GM18502 (cell line): ENCODE measurements around the gene MRPL55.

Experiments used
- ATAC-seq: cut with Tn5 transposase; IDR thresholded peaks from one replicate; pipeline ENCODE4 v1.9.1; 2021; ENCODE audit warnings: mild to moderate bottlenecking; ENCODE audit not compliant: unreplicated experiment, poor library complexity

MRPL55 gene

DNA sequence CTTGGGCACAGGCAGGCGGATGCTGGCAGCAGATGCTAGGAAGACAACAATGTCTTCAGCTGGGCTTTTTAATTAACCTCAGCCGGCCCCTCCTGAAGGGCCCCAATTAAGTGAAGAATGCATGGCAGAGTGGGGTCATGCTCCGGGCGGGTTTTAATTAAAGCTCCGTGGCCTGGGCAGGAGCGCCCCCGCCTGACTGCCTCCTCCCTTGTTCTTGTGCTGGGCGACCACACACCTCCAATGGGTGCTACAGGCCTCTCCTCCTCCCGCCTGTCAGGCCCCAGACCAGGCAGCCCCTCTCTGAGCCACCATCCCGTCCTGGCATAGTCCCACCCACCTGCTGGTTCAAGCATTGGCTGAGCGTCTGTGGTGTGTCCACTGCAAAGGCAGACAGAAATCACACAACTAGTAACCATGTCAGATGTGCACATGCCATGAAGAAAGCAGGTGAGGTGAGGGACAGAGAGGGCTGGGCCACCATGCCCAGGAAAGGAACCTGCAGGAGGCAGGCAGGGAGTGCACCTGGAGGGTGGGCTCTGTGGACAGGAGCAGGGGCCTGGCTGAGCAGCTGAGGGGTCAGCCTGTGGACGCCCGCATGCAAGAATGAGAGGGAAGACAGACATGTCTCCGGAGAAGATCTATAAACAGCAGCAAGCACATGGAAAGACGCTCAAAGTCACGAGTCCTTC lies 35.1 kb downstream of the MRPL55 start:
- ATAC-seq = no peak

DNA sequence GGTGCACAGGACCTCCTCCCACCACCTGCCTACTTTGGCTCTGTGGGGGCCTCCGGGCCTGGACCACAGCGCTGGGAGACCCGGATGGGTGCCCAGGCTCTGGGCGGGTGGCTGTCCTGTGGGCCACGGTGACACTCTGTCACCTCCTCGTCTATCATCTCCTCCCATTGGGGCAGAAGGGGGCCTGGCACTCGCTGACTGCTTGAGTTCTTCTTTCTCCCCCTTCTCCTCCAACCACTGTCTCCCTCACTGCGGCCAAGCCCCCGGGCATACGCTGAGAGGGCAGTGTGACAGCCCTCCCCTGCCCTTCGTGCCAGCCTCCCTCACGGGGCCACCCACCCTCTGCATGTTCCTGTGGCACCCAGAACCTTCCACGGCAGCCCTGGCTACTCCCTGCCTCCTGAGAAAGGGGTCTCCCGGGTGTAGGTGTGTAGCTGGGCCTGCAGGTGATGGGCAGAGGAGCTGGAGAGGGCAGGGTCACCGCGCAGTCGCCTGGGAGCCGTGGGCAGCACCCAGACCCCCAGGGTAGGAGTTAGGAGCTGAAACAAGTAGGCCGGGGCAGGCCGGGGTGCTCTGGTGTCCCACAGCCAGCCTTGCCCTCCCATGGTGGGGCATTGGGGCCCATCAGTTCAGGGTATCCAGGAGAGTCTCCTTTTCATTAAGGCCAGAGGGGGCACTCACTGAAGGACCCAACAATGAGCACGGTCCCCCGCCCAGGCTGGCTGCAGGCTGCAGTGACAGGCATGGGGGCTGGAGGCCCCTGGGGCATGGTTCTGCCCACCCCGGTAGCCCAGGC lies 35.8 kb downstream of the MRPL55 start:
- ATAC-seq = no peak

DNA sequence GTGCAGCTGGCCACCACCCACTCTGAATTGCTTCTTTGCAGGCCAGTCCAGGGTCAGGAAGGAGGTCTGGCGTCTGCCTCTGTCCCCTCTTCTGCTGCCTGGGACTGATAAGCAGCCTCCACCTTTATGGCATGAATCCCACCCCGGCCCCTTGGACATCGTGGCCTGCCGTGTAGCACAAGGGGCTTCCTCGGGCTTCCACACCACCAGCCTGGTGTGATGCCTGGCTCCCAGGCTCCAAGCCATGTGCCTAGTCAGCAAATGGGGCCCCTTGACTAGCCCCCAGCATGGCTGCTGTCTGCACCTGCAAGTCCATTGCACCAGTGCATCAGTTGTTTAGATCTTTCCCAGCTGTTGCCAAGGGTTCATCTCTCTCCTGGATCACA lies 36.4 kb downstream of the MRPL55 start:
- ATAC-seq = no peak

DNA sequence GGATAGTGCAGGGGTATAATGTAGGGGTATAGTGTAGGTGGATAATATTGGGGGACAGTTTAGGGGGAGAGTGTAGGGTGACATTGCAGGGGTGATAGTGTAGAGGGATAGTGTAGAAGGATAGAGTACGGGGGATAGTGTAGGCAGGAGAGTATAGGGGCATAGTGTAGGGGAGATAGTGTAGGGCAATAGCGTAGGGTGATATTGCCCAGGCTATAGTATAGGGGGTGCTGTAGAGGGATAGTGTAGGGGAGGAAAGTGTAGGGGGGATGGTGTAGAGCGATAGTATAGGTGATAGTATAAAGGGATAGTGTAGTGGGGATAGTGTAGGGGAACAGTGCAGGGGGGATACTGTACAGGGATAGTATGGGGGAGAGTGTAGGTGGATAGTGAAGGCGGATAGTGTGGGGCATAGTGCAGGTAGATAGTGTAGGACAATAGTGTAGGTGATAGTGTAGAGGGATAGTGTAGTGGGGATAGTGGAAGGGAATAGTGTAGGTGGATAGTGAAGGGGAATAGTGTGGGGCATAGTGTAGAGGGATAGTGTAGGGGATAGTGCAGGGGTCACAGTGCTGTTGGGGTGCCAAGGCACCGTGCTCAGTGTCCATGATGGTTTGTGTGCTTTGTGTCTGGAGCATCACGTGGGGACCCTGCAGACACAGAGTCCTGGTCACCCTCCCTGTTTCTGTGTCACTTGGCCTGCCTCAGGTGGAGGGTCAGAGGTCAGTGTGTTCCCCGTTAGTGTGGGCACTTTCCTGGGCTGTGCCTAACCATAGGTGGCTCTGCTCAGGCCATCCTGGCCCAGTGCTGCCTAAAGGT lies 37.1 kb downstream of the MRPL55 start:
- no peak for ATAC-seq

DNA sequence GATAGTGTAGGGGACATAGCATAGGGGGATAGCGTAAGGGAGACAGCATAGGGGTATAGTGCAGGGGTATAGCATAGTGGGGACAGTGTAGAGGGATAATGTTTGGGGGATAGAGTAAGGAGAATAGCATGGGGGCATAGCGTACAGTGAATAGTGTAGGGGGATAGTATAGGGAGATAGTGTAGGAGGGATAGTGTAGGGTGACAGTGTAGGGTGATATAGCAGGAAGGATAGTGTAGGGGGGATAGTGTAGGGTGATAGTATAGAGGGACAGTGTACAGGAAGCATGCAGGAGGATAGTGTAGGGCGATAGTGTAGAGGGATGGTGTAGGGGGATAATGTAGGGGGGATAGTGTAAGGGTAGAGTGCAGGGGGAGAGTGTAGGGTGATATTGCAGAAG lies 38.2 kb downstream of the MRPL55 start:
- no peak for ATAC-seq

DNA sequence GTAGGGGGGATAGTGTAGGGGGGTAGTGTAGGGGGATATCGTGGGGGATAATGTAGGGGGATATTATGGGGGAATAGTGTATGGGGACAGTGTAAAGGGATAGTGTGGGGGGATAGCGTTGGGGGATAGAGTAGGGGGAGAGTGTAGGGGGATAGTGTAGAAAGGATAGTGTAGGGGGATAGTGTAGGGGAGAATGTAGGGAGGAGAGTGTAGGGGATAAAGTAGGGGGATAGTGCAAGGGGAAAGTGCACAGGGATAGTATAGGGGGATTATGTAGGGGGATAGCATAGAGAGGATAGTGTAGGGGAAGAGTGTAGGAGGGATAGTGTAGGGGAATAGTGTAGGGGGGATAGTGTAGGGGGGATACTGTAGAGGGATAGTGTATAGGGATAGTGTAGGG lies 38.9 kb downstream of the MRPL55 start:
- no peak for ATAC-seq

DNA sequence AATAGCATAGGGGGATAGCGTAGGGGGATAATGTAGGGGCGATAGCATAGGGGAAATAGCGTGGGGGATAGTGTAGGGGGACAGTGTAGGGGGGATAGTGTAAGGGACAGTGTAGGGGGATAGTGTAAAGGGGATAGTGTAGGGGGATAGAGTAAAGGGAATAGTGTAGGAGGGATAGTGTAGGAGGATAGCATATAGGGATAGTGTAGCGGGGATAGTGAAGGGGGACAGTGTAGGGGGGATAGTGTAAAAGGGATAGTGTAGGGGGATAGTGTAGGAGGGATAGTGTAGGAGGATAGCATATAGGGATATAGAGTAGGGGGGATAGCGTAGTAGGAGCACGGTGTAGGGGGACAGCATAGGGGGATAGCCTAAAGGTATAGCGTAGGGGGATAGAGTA lies 40.7 kb downstream of the MRPL55 start:
- ATAC-seq = no peak

DNA sequence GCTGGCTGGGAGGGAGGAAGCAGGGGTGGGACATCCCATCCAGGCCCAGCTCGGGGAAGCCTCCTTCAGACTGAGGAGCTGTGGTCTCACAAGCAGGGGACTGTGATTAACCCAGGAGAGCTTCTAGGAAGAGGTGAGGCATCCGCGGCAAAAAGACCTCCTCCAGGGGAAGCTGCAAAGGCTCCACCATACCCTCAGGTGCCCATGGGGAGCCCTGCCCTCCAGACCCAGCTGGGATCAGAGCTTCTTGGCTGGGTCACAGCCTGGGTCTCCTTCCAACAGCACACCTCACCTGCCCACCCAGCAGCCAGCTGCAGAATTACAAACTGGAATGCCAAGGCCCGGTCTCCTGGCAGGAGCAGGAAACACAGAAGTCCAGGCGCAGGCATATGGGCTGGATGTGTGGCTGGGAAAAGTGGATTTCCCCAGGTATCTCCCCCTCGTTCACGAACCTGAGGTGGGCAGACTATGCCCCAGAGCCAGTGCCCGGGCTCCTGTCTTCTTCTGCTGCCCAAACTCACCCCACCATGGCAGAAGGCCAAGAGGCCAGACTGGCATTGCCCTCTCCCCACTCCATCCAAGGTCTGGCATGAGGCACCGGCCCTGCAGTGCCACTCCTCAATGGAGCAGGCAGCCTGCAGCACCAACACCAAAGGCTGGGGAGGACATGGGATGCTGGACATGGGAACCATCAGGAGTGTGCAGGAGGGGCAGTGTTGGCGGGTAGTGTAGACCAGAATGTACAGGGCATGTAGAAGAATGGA lies 42.0 kb downstream of the MRPL55 start:
- ATAC-seq = no peak

DNA sequence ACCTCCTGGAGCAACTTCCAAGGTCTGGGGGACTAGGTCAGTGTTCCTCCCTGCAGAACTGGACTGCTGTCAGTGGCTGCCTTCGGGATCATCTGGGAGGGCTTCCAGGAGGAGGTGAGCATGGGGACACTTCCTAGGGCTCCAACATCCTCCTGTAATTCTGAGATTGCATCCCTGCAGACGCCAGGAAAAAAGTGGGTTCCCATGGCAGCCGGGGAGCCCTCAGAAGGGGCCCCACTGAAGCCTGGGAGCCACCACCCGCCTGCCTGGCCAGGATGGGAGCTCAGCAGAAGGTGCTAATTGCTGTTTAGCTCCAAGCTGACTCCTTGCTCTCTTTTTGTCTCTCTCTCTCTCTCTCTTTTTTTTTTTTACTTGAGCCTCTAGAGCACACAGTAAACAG lies 42.7 kb downstream of the MRPL55 start:
- ATAC-seq = no peak

DNA sequence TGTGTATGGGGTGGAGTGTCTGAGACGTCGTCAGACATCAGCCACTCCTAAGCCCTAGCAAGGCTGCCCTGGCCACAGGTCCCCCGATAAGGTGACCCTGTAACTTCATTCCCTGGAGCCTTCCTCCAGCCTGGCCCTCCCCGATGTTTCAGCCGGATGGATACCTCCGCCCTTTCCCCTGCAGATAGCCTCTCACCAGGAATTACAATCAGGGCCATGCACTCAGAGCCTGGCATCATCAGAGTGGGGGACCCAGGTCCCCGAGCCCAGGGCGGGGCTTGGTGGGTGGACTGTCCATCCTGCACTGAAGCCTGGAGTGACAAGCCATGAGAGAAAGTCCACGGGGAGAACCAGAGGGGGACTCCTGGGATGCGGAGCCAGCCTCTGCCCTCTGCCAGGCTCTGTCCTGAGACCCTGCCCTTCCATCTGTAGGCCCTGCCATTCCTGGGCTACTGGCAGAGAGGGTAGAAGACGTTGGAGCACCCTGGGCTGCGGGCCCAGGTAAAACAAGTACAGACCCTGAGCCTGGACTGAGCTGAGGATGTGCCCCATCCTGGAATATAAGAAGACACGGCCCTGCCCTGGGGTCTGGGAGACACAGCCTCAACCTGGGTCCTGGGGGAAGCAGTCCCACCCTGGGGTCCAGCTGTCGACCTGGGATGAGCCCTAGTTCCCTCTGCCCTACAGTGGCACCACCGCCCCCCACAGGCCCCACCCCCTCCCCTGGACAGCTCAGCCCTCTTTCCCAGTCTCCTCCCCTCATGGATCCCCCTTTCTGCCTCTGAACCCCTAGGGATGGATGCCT lies 43.4 kb downstream of the MRPL55 start:
- ATAC-seq = no peak

DNA sequence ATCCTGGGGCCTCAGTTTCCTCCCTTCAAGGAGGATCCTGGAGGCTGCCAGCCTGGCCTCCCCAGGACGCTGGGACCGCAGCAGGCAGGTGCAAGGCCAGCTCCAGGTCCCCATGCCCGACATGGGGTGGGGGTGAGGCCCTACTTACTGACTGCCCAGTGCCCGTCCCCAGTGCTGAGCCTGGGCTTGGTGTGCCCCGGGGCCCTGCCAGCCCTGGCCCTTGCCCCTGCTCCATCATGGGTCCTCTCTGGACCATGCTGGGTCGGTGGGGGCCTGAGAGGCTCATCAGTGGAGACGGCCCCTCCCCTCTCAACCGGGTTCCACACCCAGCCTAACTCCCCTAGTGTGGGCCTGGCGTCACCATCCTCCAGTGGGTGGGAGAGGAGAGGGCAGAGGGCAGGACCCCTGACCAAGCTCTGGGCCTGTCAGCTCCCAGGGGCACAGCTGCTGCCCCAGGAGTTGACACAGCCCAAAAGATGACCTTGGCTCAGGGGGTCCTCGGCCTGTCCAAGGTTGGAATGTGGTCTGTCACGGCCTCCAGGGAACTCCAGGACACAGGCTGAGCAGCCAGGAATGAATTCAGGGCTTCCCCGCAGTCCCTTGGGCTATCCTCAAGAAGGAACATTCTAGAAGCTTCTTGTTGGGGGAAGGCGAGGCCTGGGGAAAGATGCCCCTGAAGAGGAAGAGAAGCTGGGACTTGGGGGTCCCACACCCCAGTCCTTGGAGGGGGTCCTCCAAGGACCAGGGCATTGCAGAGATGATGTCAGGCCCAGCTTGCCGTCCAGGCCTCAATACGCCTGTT lies 44.2 kb downstream of the MRPL55 start:
- ATAC-seq = no peak

DNA sequence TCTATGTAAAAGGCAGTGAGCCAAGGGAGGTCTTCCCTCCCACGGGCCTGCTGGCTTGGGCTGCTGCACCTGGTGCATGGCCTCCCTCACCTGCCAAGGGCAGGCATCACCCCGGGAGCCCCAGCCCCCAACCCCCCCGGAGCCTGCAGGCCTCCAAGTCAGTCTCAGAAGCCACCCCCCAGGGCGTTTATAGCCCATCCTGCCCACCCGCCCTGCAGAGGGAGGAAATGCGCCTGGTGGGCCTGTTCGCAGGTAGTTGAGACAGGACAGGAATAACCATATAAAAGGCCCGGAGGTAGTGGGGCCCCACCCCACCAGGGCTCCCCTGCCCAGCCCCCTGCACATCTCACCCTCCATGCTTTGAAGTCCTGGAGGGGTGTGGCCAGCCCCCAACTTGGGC lies 44.8 kb downstream of the MRPL55 start:
- ATAC-seq = no peak

DNA sequence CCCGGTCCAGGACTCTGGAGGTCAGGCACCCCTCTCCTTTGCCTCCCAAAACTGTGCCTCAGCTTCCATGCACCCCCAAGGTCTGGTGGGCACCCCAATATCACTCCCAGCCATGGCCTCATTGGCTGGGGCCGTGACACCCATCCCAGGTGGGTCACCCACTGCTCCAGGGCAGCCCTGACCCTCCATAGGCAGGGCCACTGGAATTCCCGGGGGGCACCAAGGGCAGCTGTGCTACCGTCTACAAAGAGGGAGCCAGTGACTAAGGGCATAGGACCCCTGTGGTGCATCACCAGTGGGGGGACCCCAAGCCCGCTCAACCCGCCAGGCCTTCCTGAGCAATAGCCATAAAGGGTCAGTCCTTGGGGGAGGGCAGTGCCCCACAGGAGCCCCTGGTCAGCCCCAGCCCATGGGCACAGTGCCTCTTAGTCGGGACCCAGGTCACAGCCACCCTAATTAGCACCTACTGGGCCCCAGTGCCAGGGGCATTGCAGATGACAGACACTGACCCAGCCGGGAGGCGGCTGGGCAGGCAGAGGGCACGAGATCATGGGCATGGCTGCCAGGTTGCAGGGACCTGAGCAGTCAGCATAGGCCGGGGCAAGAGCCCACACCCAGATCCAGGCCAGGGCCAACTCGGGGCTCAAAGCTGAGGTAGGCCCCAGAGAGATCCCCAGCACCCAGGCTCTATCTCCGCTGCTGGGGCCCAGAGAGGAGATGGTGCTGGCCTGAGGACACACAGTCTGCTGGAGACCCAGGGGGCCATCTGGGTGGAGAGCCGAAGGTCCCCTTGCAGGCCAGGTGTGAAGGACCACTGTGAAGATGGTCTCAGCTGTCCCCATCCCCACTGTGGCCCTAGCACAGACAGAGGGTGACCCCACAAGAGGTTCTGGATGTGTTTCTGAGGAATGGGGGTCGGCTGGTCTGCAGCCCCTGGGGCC lies 45.6 kb downstream of the MRPL55 start:
- no peak for ATAC-seq

DNA sequence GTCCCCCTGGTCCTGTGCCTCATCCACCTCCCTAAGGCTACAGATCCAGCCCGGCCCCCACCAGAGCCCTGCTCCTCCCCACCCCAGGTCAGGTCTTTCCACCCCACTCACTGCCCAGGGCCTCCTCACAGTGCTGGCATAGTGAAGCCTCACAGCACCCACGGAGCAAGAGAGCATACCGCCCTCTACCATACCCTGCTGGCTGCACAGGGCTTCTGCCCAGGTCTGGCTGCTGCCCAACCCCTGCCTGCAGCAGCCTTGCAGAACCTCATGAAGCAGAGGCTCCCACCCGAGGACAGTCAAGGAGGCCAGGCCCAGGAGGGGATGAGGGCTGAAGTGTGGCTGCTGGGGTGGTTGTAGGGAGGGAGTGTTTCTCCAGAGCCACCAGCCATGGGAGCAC lies 46.3 kb downstream of the MRPL55 start:
- ATAC-seq = no peak

DNA sequence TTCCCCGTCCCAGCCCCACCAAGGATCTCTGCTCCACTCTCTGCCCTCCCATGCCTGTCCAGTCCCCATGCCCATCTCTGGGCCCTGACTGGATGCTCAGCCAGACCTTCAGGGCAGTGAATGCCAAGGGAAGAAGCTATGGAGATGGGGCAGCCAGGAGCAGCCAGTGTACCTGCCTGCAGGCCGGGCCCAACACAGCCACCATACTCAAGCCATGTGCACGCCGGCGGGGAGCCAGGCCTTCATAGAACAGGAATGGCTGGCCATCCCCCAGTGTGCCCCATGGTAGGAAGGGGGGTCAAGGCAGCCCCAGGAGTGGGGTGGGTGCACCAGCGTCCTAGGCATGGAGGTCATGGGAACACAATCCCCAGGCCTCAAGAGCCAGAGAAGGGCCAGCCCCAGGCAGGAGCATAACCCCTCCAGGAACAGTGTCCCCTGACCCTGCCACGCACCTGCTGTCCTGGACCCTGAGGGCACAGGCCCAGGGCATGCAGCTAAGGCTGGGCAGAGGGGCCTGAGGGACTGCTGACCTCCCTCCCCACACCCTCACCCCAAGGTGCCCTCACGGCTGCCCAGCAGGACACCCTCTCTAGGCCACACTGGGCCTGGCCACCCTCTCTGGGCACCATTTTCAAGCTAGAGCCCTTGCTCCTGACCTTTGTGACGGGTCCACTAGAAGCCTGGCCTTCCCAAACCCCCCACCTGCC lies 46.9 kb downstream of the MRPL55 start:
- no peak for ATAC-seq

DNA sequence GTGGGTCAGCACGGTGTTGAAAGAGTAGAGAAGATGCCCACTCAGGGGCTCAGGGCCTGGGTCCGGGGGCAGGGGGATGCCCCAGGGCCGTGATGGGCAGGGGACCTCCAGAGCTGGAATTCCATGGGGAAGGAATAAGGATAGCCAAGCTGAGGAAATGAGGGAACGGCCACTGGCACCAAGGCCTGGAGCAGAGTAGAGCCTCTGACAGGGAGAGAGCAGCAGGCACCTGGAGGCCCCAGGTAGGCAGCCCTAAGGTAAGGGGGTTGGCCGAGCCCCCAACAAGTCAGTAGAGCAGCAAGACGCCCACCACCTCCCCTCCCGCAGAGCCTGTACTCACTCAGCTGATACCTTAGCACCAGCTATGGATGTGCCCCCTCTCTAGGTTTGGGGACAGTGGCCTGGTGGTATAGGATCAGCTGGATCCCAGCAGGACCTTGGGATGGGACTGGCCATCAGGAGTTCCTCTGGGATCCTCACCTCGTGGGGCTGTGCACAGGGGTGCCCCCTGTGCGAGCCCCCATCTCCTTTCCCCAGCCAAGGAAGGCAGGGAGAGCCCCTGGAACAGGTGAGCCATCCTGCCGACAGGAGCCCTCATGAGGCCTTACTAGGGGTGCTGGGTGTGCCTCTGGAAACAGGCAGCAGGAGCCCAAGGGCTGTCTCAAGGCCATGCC lies 47.6 kb downstream of the MRPL55 start:
- no peak for ATAC-seq
